RWPE1 (cell line): ENCODE data around the gene AP4M1.
A peak's percentile ranks its signal among the peaks of the same experiment; 100 is the strongest.

Source experiments
- CTCF ChIA-PET: fragments of 350-600 bp; sonication (Branson Sonifier 250); formaldehyde crosslinking; extraction: SDS; loops from one replicate; lab custom pipeline; 2021; lab: Yijun Ruan, JAX
- POLR2A ChIA-PET: fragments of 400-600 bp; formaldehyde crosslinking; extraction: SDS; loops from one replicate; lab custom pipeline; 2020; ENCODE audit warnings: antibody characterized with exemption; ENCODE audit not compliant: low non-redundant PET; lab: Yijun Ruan, JAX
- DNase-seq: peaks from one replicate; pipeline ENCODE4 v3.0.0; 2012; ENCODE audit warnings: low spot score
- H3K27ac ChIP-seq: fragments of 450-650 bp; 2 replicates; pipeline ENCODE4 v1.5.1; 2017
- CTCF ChIP-seq: fragments of 450-650 bp; conservative IDR thresholded peaks from 2 replicates; pipeline ENCODE4 v1.5.1; 2017; ENCODE audit warnings: low read depth, mild to moderate bottlenecking

The AP4M1 gene

DNA sequence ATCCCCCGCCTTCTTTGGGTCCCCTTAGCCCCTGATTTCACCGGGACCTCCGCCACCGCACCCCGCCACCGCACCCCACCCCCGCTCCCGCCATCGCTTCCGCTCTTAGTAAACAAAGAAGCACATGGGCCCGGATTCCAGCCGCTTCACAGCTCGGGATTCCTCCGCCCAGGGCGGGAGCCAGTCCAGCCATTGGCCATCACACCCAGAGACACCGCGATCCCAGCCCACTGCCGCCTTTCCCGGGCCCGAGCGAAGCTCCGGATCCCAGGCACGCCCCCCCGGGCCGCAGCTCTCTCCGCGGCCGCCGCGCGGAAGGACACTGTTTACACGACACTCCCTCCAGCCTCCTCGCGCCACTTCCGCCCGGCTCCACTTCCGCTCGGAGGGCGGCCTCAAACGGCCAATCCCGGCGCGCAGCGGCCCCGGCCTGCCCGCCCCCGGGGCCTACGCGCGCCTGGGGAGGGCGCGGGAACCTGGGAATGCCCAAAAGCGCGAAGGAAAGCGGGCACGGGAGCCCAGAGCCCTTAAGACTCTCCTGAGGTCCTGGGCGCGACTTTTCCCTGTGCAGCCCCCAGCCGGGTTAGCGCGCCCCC is 925 bp upstream of the AP4M1 start:
- peak overlapping the region; percentile 98 for H3K27ac ChIP-seq
- CTCF ChIA-PET, result interaction anchor here (0.6 kb wide), 1 partner anchor 32 kb away, joined by 4 read pairs; no protein-coding TSS in a partner anchor
- POLR2A ChIA-PET, result interaction anchor here (0.6 to 1.5 kb wide), 6 partner anchors 10 to 181 kb away, joined by 3 to 8 read pairs (median 4); partner anchors contain the start of gene TRIM4
- no peak for TF ChIP-seq CTCF
- peak; percentile 93 for DNase-seq

GRCh38 chr7:100102950-100103840 is 1.8 kb downstream of the AP4M1 start:
- peak overlapping the region; percentile 98 for H3K27ac ChIP-seq
- ChIA-PET CTCF (interaction anchor here (0.5 kb wide), 1 partner anchor 10 kb away, joined by 3 read pairs; no protein-coding TSS in a partner anchor), POLR2A (interaction anchor here (0.7 kb wide), 1 partner anchor 144 kb away, joined by 4 read pairs; no protein-coding TSS in a partner anchor)
- DNase-seq, result no peak
- no peak for TF ChIP-seq CTCF

GRCh38 chr7:100105534-100105933 is 4.1 kb downstream of the AP4M1 start:
- ChIA-PET CTCF (no interaction called here), POLR2A (no interaction called here)
- TF ChIP-seq CTCF, result no peak

DNA sequence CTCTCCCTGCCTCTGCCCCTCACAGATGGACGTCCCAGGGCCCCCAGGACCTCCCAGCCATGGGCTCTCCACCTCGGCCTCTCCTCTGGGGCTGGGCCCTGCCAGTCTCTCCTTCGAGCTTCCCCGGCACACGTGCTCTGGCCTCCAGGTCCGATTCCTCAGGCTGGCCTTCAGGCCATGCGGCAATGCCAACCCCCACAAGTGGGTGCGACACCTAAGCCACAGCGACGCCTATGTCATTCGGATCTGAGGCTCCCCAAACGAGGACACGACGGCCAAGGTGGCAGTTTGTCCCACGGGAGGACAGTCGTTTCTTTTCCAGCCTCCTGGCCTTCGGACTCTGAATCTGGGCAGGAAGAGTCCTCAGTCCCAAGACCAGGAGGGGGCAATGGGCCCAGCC is 5.2 kb downstream of the AP4M1 start:
- CTCF ChIA-PET, result interaction anchor here (0.6 kb wide), 1 partner anchor 301 kb away, joined by 3 read pairs; no protein-coding TSS in a partner anchor
- no peak for TF ChIP-seq CTCF

More at GRCh38 chr7:100105534-100105933, 4.1 kb downstream of the AP4M1 start:
- H3K27ac ChIP-seq, result peak overlapping the region; percentile 36
- DNase-seq, result no peak

GRCh38 chr7:100107125-100107737 is 5.8 kb downstream of the AP4M1 start:
- CTCF ChIA-PET, result no interaction called here

More for the DNA sequence above, 5.2 kb downstream of the AP4M1 start:
- H3K27ac ChIP-seq, result peak overlapping the region; percentile 36
- POLR2A ChIA-PET, result no interaction called here
- DNase-seq, result no peak

More at GRCh38 chr7:100107125-100107737, 5.8 kb downstream of the AP4M1 start:
- TF ChIP-seq CTCF, result no peak
- peak overlapping the region; percentile 36 for H3K27ac ChIP-seq
- no peak for DNase-seq
- POLR2A ChIA-PET, result no interaction called here
